GM18498 (cell line): ENCODE data around the gene PPP1R1B.

Experiments
- ATAC-seq: cut with Tn5 transposase; IDR thresholded peaks from one replicate; pipeline ENCODE4 v1.9.1; 2021; ENCODE audit warnings: mild to moderate bottlenecking, moderate library complexity; ENCODE audit not compliant: unreplicated experiment

PPP1R1B gene

DNA sequence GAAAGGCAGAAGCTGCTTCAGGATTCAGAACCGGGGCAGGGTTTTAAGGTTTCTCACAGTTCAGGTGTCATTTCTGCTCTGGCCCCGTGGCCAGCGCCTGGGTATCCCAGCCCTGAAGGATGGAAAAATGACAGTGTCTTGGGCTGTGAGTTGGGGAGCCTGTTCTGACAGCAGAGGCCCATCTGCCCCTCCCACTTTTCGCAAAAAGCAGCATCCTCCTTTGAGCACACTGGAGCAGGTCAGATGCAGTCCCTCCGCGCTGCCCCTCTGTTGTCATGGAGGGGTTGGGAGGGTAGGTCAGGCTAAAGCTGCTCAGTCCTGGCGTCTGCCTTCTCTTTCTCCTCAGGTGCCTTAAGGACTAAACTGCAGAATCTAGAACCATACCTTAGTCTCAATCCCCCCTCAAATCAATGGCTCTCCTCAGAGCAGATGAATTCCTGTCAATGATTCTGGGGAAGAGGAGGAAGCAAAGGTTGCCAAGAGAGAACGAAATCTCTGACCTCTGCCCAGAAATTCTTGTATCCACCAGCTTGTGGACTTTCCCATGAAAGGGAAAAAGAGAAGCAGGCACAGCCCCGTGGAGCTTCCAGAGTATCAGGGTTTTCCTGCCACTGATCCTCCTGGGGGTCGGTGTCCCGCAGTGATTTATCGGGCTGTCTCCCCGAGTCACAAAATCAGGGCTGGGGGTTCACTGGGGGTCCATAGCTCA, 26.3 kb upstream of the PPP1R1B start:
- no peak for ATAC-seq

DNA sequence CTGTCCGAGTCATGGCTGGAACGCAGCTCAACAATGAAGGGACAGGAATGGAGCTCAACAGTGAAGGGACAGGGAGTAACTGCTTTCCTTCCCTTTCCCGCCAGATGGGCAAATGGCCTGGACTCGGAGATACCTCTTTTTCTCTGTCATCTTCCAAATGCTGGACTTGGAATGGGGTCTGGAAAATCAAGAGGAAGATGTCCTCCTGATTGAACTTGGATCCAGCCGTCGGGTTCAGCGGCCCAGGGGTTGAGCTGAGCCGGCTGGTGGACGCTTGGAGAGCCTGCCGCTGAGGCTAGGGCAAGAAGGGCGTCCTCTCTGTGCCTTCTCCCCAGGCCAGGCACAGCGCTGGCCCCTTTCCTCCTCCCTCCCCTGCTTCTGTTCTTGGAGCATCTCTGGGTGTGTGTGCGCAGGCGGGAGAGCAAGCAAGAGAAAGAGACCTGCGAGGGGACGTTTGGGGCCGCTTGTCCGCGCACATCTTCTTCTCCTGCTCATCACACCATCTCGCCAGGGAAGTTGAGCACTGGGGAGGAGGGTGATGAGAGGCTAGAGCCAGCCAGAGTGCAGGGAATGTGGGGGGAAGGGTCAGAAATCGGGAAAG, 25.7 kb upstream of the PPP1R1B start:
- no peak for ATAC-seq

DNA sequence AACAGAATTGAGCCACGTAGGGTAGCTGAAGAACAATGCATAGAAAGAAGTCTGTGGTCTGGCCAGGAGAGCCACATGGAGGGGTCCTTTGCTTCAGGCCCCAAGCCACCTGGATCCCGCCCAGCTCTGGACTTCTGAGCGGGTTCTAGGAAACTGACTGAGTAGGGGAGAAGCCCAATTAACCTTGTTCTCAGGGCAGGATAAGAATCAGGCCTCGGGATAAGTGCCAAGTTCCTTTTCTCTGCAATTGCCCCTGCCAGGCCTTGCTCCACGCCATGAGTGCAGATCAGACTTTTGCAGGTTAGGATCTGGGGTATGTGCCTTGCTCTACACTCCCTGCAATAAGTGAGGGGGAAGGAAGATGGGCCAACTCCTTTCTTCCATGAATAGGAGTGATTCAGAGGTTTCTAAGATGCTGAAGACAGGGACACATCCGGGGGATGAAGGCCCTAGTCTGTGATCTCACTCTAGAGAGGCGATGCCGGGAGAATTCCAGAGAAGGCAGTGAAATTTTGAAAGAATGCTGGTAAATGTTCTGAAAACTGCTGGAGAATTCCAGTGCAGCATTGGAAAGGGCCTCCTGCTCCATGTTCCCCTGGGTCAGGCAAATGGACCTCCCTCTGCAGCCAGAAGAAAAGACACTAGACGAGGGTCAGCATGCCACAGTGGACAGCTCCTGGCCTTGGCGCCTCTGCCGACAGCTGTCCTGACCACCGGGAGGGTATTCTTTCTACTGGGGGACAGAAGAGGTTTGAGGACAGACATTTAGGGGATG, 24.8 kb upstream of the PPP1R1B start:
- no peak for ATAC-seq

DNA sequence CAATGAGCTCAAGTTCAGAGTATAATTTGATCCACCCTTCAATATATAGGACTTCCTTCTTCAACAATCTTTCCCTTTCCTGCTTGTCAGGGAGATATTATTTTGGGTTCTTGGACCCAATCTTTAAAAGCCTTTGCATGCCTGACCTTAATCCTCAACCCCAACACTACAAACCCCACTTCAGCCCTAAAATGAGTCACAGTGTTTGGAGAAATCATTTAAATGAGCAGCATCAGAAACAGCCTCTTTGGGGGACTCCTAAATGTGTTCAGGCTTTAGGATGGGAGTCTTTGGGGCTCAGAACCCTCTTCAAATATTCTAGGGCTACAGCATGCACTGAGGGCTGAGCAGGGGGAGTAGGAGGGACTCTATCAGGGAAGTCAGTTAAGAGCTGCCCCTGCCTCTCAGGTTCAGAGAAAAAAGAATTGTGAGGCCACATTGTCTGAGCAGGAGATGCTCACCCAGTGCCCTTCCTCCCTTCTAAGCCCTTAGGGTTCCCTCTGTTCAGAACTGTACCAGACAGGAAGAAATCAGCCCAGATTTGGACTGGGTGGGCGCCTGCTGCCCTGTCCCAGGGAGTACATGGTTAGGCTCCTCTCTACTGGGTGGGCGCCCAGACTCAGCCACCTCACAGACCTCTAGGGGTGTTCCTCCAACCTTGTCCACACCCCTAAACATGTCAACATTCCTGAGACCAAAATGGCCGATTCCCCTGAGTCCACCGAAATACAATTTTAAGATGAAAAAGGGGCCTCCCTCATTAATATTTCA, 24.0 kb upstream of the PPP1R1B start:
- no peak for ATAC-seq

DNA sequence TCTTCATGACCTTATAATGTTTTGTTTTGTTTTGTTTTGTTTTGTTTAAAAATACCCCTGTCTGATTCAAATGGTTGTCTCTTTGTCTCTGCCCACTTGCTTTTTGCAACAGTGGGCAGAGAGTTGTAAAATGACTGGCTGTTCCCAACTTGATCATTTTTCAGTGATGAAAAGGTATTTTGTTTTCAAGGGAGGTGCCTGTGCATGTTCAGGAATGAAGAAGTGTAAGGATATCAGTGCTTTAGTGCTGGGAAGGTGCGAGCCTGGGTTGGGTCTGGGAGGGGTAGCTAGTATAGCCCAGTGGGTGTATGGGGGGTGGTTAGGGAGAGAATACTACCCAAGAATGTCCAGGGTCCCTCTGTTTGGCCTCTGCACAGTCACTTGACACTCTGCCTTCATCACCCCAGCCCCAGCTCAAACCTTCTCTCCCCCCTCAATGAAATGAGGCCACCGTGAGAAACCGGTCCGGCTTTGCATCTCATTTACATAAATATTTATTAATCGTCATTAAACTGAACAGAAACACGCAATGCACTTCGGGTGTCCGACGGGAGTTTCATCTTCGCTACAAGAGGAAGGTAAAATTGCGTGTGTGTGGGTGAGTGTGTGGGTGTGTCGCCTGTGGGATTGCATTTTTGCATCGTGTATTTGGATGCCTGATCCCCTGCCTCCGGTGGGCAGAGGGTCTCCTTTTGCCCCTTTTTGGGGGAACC, 23.3 kb upstream of the PPP1R1B start:
- ATAC-seq: no peak

DNA sequence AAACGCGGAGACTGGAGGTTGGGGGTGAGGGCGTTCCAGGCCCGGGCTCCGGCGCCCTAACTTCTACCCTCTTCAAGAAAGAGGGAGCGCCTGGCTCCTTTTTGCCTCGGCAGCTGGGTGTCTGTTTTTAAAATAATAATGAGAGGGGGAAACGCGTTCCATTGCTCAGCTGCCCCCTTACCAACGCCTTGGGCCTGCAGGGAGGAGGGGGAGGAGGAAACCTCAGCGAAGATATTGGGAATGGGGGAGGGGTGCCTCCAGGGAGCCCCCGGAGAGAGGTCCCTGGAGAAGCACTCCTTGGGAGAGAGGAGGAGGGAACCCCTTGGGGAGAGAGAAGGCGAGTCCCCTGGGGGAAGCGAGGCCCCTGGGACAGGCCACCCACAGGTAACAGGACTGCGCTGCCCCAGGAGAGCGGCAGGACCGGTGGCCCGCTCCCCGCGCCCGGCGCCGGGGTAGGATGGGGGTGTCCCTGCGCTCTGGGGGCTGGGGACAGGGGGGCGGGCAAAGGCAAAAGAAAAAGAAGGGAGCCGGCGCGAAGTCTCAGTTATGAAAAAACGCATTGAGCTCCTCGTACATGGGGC, 21.8 kb upstream of the PPP1R1B start:
- no peak for ATAC-seq

- ATAC-seq: no peak
Measured at GRCh38 chr17:39605492-39606433, 21.0 kb upstream of the PPP1R1B start.

DNA sequence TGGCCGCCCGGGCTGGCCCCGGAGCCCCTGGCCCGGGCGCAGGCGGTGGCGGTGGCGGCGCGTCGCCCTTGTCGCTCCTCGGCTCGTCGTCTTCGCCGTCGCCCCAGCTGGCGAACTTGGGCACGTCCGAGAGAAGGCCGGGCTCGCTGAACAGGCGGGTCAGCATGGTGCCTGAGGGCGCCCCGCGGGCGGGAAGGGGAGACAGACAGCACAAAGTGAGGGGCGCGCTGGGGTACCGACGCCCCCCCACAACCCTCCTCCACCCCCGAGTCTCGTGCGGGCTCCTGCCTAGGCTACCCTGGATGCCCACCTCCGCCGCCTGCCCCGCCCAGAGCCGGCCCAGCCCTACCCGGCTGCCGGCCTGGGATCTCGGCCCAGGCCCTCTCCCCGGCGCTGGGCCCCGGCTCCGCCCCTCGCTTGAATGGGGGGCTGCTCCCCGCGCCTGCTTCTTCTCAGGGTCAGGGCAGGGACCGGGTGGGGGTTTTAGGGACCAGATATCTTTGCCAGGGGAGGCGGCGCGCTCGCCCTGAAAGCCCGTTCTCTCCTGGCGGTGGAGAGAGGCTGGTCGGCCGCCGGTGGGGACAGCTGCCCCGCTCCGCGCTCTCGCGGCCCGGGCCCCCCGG, 20.2 kb upstream of the PPP1R1B start:
- no peak for ATAC-seq

GRCh38 chr17:39607057-39607850, 19.5 kb upstream of the PPP1R1B start:
- ATAC-seq: no peak

DNA sequence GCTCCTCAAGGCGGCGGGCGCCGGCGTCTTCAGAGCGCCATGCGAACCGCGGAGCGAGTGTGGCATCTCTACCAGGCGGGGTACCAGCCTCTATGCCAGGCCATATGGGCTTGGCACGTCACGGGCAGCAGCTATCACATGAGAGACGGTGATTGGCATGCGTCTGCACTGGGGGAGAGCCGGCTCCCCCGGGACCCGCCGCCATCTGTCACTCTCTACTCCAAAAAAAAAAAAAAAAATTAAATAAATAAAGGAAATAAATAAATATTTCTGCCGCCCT, 19.0 kb upstream of the PPP1R1B start, which contains the start of gene NEUROD2:
Gene NEUROD2 (minus strand): TSS at position 70 of the 280 bp plus-strand sequence. CDS start 1,321 bp downstream, outside the sequence.
- ATAC-seq: no peak

- no peak for ATAC-seq
Measured at GRCh38 chr17:39608142-39608981, 18.4 kb upstream of the PPP1R1B start.

DNA sequence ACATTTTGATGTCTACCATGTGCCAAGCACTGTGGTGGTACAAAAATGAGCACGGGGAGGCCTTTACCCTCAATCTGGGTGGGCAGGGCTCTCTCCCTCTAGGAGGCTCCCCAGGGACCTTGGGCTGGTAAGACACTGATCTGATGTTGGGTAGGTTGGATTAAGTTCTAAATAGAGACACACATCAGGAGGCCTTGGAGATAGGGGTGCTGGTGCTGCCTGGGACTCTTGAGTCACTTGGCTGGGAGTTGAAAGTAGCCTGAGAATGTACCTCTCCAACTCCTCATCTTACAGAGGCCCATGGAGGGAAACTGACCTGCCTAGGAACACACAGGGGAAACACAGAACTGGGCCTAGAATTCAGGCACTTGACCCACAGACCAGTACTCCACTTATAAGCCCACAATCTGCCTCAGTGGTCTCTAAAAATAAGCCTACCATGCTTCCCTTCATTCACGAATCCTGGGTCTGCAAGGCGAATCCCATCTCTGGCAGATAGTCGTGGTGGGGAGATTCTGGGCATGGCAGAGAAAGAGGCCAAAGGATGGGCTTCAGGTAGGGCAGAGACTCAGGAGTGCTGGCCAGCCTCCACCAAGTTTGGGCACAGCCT, 17.2 kb upstream of the PPP1R1B start:
- ATAC-seq: no peak

- ATAC-seq: no peak
Measured at GRCh38 chr17:39611401-39612112, 15.2 kb upstream of the PPP1R1B start.

DNA sequence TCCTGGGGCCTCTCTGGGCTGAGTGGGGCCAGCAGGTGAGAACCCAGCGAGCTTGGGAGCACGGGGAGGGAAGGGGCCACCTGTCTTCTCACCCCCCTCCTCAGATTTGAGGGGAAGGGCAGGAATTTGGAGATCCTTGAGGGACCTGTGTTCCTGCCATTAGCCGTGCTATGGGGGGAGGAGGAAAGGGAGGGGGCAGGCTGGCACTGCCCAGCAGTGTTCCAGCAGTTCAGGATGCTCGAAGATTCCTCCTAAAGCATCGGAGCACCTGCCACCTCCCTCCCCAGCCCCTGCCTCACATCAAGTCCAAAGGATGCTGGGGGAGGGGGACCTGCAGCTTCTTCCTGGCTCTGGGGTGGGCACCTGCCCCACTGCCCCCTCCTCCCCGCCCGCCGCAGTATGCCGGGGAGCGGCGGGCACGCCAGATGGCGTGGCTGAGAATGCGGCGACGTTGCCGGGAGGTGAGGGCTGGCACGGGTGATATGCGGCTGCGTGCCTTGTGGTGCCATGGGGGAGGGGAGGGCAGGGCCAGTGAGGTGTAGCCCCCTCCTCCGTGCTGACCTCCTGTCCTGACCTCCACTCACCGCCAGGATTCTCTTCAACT, 14.4 kb upstream of the PPP1R1B start:
- ATAC-seq: no peak

GRCh38 chr17:39612935-39613464, 13.8 kb upstream of the PPP1R1B start:
- ATAC-seq: no peak
